Measurements from ENCODE around the gene SDHAF4. TPM values are rescaled to one million over a fixed set of nuclear protein-coding genes. Genes with fewer than 3 reads are reported as not detected.

The SDHAF4 gene
- 10 to 100 TPM; 15.6 to 33.4 (median 21.2) TPM for total RNA-seq

DNA sequence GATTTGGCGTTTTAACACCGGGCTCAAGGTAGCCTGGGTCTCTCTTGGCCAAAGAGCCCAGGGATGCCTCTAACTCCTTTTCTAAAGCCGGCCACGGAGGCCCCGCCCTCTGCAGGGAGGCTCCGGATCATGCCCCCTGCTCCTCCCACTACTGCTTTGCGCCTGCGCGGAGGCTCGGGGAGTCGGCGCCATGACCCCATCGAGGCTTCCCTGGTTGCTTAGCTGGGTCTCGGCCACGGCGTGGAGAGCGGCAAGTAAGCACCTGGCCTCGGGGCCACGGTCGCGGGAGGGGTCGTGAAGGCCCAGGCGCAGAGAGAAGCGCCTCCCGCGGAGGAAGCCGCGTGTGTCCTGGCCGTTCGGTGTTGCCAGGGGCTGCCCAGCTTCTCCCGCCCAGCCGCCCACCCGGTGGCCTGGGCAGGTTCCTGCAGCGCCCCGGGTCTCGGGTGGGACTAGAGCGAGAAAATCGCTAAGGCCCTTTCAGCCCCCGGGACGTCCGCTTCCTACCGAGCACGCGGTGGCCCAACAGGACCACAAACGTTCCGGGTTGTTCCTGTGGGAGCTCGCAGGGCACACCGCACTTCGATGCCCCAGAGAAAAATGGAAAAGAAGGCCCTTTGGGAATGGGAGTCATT lies at the start of gene SDHAF4:
TSS of gene SDHAF4 (plus strand) at position 180 of the 632 bp plus-strand sequence. CDS start at position 191, 11 bp downstream.
- peak within 1 kb of the TSS; percentile 52 to 77 (median 68) for H3K4me3 ChIP-seq
- H3K27ac ChIP-seq: peak within 1 kb of the TSS; percentile 79 to 87
- in situ Hi-C loops (cut with MboI; ENCODE audit: low pct_unique_long_range_greater_than_20kb in 2 of 9, low sequenced_read_pairs in 9 of 9, unreplicated experiment in 9 of 9): loop anchor here in 1 of 9 experiments (25.0 kb wide), 1 partner anchor 120 kb away; no protein-coding TSS in a partner anchor
- peak; percentile 97 to 99 (median 99) for ATAC-seq (replicated peaks in 6 of 8)
- peaks cover 3% of the 10 kb centered on the region in 2 donors for H3K4me1 ChIP-seq (replicated peaks in 1 of 2)
- 0 to 4% (median 1%) methylated on average over 3 to 27 of the region's 49 CpGs; no CpG with 5 or more reads in 2 of the 10 experiments for WGBS, 10 experiments

DNA sequence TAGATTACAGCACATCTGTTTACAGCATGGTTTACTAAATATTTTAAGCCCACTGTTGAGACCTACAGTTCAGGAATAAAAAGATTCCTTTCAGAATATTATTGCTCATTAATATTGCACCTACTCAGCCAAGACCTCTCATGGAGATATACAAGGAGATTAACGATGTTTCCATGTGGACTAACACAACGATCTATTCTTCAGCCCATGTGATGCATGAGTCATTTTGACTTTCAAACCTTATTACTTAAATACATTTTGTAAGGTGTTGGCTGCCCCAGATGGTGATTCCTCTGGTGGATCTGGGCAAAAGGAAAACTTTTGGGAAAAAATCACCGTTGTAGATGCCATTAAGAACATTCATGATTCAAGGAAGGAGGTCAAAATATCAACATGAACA lies 48.0 kb upstream of the SDHAF4 start:
- 88 to 100% (median 92%) methylated on average over 1 to 3 of the region's 3 CpGs; no CpG with 5 or more reads in 3 of the 10 experiments for WGBS, 10 experiments
- in situ Hi-C loops (cut with MboI; ENCODE audit: low pct_unique_long_range_greater_than_20kb in 2 of 9, low sequenced_read_pairs in 9 of 9, unreplicated experiment in 9 of 9): no loop called here
- ATAC-seq (replicated peaks in 6 of 8): peak in 2 of 8 experiments; percentile 14 to 75

DNA sequence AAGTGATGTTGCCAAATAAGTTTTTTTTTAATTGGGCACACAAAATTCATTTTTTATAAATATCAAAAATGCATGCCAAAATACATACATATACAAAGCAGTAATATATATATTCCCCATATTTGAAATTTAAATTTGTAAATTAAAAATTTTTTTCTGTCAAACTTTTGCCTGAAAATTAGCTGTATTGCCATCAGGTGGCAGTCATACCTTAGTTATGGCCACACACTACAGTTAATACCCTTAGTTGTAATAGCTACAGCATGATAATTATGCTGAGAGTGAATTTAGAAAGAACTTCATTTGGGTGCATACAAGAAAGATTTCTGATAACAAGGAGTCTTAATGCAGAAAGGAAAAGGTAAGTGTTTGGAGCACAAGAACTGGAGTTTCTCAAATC lies 46.2 kb upstream of the SDHAF4 start:
- in situ Hi-C loops (cut with MboI; ENCODE audit: low pct_unique_long_range_greater_than_20kb in 2 of 9, low sequenced_read_pairs in 9 of 9, unreplicated experiment in 9 of 9): no loop called here
- no peak overlapping the region for H3K27ac ChIP-seq
- no peak overlapping the region for H3K4me3 ChIP-seq
- H3K4me1 ChIP-seq (replicated peaks in 1 of 2): no peaks in the 10 kb centered on the region
- ATAC-seq (replicated peaks in 6 of 8): peak in 1 of 8 experiments; percentile 60

More for the DNA sequence above, 48.0 kb upstream of the SDHAF4 start:
- Histone ChIP-seq H3K4me1 (replicated peaks in 1 of 2) (no peaks in the 10 kb centered on the region), H3K4me3 (no peak overlapping the region), H3K27ac (no peak overlapping the region)

DNA sequence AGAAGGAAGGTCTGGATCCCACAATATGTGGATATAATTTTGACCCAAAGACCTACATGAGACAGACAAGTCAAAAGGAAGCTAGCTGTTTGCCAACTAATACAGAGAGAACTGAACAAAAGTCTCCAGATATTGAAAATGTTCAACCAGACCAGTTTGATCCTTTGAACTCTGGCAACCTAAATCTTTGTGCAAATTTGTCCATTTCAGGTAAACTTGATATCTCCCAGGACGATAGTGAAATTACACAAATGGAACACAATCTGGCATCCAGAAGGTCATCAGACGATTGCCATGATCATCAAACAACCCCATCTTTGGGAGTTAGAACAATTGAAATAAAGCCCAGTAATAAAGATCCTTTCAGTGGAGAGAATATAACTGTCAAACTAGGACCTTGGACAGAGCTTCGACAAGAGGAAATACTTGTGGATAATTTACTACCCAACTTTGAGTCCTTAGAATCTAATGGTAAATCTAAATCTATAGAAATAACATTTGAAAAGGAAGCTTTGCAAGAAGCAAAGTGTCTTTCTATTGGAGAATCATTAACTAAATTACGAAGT lies 41.9 kb upstream of the SDHAF4 start:
- 66 to 100% (median 80%) methylated on average over 1 to 4 of the region's 4 CpGs for WGBS, 10 experiments
- in situ Hi-C loops (cut with MboI; ENCODE audit: low pct_unique_long_range_greater_than_20kb in 2 of 9, low sequenced_read_pairs in 9 of 9, unreplicated experiment in 9 of 9): loop anchor here in 2 of 9 experiments (25.0 kb wide), 2 partner anchors 337 to 487 kb away; no protein-coding TSS in a partner anchor
- no peak overlapping the region for H3K27ac ChIP-seq
- H3K4me3 ChIP-seq: no peak overlapping the region
- no peaks in the 10 kb centered on the region for H3K4me1 ChIP-seq (replicated peaks in 1 of 2)
- no peak for ATAC-seq (replicated peaks in 6 of 8)

DNA sequence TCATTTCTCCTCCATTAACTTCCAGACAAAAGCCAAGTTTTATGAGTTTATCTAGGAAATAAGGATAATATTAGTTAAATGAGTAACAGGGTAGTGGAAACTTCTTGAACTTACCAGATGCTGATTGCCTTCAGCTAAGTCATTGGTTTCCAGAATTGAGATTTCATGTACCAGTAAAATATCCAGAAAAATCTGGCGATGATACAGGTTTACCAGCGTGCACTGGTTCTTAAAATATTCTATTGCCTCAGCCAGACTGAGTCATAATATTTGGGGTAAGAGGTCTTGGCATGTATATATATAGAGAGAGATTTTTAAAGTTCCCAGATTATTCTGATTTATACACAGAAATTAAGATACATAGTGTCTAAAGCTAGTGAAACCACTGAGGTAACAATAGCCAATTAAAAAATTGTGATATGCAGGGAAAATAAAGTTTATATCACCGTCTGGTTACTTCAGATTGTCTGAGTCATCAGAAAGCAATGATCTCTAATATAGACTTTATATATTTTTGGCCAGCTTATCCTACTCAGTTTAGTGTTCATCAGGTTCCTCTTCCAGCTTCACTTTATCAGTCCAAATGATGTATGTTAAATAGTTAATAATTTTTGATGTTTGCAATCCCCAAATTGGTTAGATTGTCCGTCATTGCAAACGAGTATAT lies 39.5 kb upstream of the SDHAF4 start:
- Histone ChIP-seq H3K27ac (no peak overlapping the region), H3K4me1 (replicated peaks in 1 of 2) (no peaks in the 10 kb centered on the region), H3K4me3 (no peak overlapping the region)
- no peak for ATAC-seq (replicated peaks in 6 of 8)
- 85 to 100% (median 96%) methylated on average over 1 to 5 of the region's 5 CpGs; no CpG with 5 or more reads in 1 of the 10 experiments for WGBS, 10 experiments
- in situ Hi-C loops (cut with MboI; ENCODE audit: low pct_unique_long_range_greater_than_20kb in 2 of 9, low sequenced_read_pairs in 9 of 9, unreplicated experiment in 9 of 9): loop anchor here in 2 of 9 experiments (25.0 kb wide), 2 partner anchors 335 to 485 kb away; no protein-coding TSS in a partner anchor

DNA sequence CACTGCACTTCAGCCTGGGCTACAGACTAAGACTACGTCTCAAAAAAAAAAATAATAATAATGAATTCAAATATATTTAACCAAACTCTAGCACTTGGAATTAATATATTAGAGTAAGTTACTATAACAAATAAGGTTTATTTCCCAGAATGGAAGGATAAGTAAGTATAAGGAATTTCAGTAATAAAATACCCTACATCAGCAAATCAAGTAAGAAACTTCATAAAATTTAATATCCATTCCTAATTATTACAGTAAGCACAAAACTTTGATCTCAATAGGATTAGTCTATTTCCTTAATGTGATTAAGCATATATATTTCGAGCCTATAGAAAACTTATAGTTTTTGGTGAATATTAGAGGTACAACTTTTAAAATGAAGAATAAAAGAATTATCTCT lies 36.7 kb upstream of the SDHAF4 start:
- WGBS, 10 experiments: 79 to 100% (median 92%) methylated on average over 1 to 2 of the region's 2 CpGs; no CpG with 5 or more reads in 1 of the 10 experiments
- in situ Hi-C loops (cut with MboI; ENCODE audit: low pct_unique_long_range_greater_than_20kb in 2 of 9, low sequenced_read_pairs in 9 of 9, unreplicated experiment in 9 of 9): loop anchor here in 2 of 9 experiments (25.0 kb wide), 2 partner anchors 332 to 482 kb away; no protein-coding TSS in a partner anchor
- ATAC-seq (replicated peaks in 6 of 8): no peak
- Histone ChIP-seq H3K27ac (no peak overlapping the region), H3K4me3 (no peak overlapping the region), H3K4me1 (replicated peaks in 1 of 2) (no peaks in the 10 kb centered on the region)

DNA sequence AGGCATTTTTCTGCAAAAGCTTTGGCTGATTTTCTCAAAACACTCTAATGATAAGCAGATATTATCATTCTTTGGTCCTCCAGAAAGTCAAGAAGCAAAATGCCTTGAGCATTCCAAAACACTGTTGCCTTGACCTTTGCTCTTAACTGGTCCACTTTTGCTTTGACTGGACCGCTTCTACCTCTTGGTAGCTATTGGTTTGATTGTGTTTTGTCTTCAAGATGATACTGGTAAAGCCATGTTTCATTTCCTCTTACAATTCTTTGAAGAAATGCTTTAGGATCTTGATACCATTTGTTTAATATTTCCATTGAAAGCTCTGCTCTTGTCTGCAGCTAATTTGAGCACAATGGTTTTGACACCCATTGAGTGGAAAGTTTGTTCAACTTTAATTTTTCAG lies 35.6 kb upstream of the SDHAF4 start:
- 67 to 100% (median 100%) methylated on average over 1 of the region's 1 CpG; no CpG with 5 or more reads in 2 of the 10 experiments for WGBS, 10 experiments
- no peak overlapping the region for H3K4me3 ChIP-seq
- in situ Hi-C loops (cut with MboI; ENCODE audit: low pct_unique_long_range_greater_than_20kb in 2 of 9, low sequenced_read_pairs in 9 of 9, unreplicated experiment in 9 of 9): loop anchor here in 2 of 9 experiments (25.0 kb wide), 2 partner anchors 331 to 481 kb away; no protein-coding TSS in a partner anchor
- H3K27ac ChIP-seq: no peak overlapping the region
- no peak for ATAC-seq (replicated peaks in 6 of 8)
- no peaks in the 10 kb centered on the region for H3K4me1 ChIP-seq (replicated peaks in 1 of 2)

DNA sequence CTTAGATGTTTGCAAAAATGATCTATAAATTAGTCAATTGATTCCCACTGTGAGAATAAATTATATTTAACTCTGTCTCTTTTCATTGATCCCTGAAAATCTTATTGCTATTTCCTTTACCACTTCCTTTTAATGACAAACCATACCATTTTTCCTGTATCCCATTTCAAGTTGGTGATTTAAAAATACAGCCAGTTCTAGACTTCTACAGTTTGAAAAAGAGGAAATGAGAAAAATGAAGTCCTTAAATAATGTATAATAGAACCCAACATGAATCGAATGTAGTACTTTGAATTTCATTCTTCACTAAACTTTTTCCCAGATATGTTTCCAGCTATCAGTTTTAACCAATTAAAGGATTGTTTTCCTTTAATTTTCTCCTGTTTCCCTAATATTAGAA lies 29.5 kb upstream of the SDHAF4 start:
- H3K4me1 ChIP-seq (replicated peaks in 1 of 2): no peaks in the 10 kb centered on the region
- in situ Hi-C loops (cut with MboI; ENCODE audit: low pct_unique_long_range_greater_than_20kb in 2 of 9, low sequenced_read_pairs in 9 of 9, unreplicated experiment in 9 of 9): loop anchor here in 2 of 9 experiments (25.0 kb wide), 2 partner anchors 325 to 475 kb away; no protein-coding TSS in a partner anchor
- no peak overlapping the region for H3K4me3 ChIP-seq
- ATAC-seq (replicated peaks in 6 of 8): no peak
- no peak overlapping the region for H3K27ac ChIP-seq
- WGBS, 10 experiments: 91 to 100% (median 100%) methylated on average over 1 of the region's 1 CpG; no CpG with 5 or more reads in 1 of the 10 experiments

DNA sequence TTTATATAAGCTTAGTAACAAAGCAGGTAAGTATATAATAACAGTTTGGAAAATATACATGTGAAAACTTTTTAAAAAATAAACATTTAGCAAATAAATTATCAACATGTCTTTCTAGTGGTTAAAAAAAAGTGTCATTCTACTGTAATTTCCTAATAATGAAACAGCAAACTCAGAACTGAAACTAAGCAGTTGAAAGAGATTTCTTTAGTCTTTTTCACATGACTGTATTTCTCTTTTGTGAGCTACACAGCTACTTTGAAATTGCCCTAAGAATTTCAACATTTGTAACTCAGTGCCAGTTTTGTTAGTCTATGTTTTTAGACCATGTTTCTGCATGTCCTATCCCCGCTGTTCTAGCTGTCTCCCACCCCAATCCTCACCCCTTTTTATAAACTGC lies 28.4 kb upstream of the SDHAF4 start:
- no peak for ATAC-seq (replicated peaks in 6 of 8)
- H3K4me3 ChIP-seq: no peak overlapping the region
- H3K4me1 ChIP-seq (replicated peaks in 1 of 2): no peaks in the 10 kb centered on the region
- in situ Hi-C loops (cut with MboI; ENCODE audit: low pct_unique_long_range_greater_than_20kb in 2 of 9, low sequenced_read_pairs in 9 of 9, unreplicated experiment in 9 of 9): loop anchor here in 2 of 9 experiments (25.0 kb wide), 2 partner anchors 324 to 474 kb away; no protein-coding TSS in a partner anchor
- 70 to 100% (median 100%) methylated on average over 1 of the region's 1 CpG; no CpG with 5 or more reads in 2 of the 10 experiments for WGBS, 10 experiments
- H3K27ac ChIP-seq: no peak overlapping the region

DNA sequence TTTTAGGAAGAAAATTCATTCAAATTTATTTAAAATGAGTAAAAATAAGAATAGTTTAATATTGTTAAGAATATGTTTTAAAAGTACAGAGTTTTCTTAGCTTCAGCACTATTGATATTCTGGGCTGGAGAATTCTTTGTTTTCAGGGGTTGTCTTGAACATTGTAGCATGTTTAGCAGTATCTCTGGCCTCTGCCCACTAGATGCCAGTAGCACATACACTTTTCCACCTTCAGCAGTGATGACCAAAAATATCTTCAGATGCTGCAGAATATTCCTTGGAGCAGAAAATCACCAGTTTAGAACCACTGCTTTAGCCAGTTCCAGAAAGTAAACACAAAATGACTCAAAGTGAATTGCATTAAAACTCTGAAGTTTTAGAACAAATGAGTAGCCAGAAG lies 19.4 kb upstream of the SDHAF4 start:
- Histone ChIP-seq H3K4me3 (no peak overlapping the region), H3K4me1 (replicated peaks in 1 of 2) (no peaks in the 10 kb centered on the region), H3K27ac (no peak overlapping the region)
- in situ Hi-C loops (cut with MboI; ENCODE audit: low pct_unique_long_range_greater_than_20kb in 2 of 9, low sequenced_read_pairs in 9 of 9, unreplicated experiment in 9 of 9): loop anchor here in 2 of 9 experiments (25.0 kb wide), 2 partner anchors 315 to 465 kb away; no protein-coding TSS in a partner anchor
- ATAC-seq (replicated peaks in 6 of 8): peak in 7 of 8 experiments; percentile 33 to 79 (median 52)

DNA sequence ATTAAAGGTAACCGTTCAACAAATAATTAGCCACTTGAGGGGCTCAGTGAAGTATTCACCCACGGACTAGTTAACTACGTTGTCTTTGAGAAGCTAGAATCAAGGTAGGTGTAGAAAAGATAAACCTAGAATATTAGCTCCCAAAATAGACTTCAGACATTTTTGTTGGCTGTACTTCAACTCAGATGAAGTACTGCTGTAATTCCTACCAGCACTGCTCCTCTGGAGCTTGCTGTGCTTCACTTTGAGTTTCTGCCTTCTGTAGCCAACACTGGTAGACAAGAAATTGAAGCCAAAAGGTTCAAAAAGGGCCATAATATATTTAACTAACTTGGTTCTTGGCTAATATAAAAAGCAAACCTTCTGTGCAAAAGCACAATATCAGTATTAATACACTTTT lies 18.8 kb upstream of the SDHAF4 start:
- Histone ChIP-seq H3K4me1 (replicated peaks in 1 of 2) (no peaks in the 10 kb centered on the region), H3K4me3 (no peak overlapping the region), H3K27ac (no peak overlapping the region)
- ATAC-seq (replicated peaks in 6 of 8): no peak
- in situ Hi-C loops (cut with MboI; ENCODE audit: low pct_unique_long_range_greater_than_20kb in 2 of 9, low sequenced_read_pairs in 9 of 9, unreplicated experiment in 9 of 9): loop anchor here in 2 of 9 experiments (25.0 kb wide), 2 partner anchors 314 to 464 kb away; no protein-coding TSS in a partner anchor
- 80 to 100% (median 93%) methylated on average over 1 to 3 of the region's 3 CpGs; no CpG with 5 or more reads in 1 of the 10 experiments for WGBS, 10 experiments

DNA sequence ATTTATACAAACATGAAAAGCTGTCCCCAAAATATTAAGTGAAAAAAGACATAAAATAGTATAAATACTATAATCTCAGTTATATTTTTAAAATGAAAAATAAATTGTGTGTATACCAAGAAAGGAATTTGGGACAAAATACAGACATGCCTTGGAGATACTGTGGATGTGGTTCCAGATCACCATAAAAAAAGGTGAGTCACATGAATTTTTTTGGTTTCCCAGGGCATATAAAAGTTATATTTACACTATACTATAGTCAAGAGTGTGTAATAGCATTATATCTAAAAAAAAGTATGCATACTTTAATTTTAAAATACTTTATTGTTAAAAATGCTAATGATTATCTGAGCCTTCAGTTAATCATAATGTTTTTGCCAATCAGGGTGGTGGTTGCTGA lies 17.4 kb upstream of the SDHAF4 start:
- no peak for ATAC-seq (replicated peaks in 6 of 8)
- Histone ChIP-seq H3K4me3 (no peak overlapping the region), H3K27ac (no peak overlapping the region), H3K4me1 (replicated peaks in 1 of 2) (no peaks in the 10 kb centered on the region)
- in situ Hi-C loops (cut with MboI; ENCODE audit: low pct_unique_long_range_greater_than_20kb in 2 of 9, low sequenced_read_pairs in 9 of 9, unreplicated experiment in 9 of 9): loop anchor here in 2 of 9 experiments (25.0 kb wide), 2 partner anchors 313 to 463 kb away; no protein-coding TSS in a partner anchor

DNA sequence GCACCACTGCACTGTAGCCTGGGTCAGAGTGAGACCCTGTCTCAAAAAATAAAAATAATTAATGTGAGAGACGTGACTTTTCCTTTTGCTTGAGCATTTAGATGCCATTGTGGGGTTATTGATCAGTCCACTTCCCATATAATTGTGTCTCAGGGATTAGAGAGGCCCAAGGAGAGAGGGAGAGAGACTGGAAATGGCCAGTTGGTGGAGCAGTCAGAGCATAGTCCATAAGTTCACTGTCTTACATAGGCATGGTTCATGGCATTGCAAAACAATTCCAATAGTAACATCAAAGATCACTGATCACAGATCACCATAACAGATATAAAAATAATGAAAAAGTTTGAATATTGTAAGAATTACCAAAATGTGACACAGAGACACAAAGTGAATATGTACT lies 15.2 kb upstream of the SDHAF4 start:
- ATAC-seq (replicated peaks in 6 of 8): no peak
- H3K27ac ChIP-seq: no peak overlapping the region
- no peak overlapping the region for H3K4me3 ChIP-seq
- WGBS, 10 experiments: 67 to 100% (median 100%) methylated on average over 1 of the region's 1 CpG; no CpG with 5 or more reads in 4 of the 10 experiments
- no peaks in the 10 kb centered on the region for H3K4me1 ChIP-seq (replicated peaks in 1 of 2)
- in situ Hi-C loops (cut with MboI; ENCODE audit: low pct_unique_long_range_greater_than_20kb in 2 of 9, low sequenced_read_pairs in 9 of 9, unreplicated experiment in 9 of 9): loop anchor here in 1 of 9 experiments (25.0 kb wide), 1 partner anchor 136 kb away; no protein-coding TSS in a partner anchor

Data from motor neuron (in vitro differentiated cells).